ENCODE measurements around the gene MYO1F.

GRCh38 chr19:8617984-8618383, 40.7 kb upstream of the MYO1F start:
- TF ChIP-seq CTCF (IDR thresholded peaks at IDR 0.05; ENCODE audit: borderline replicate concordance, extremely low read depth, low read length, poor library complexity, severe bottlenecking), result no peak
- TF ChIP-seq EZH2 (IDR thresholded peaks at IDR 0.05; ENCODE audit: borderline replicate concordance, low read depth, low read length, severe bottlenecking), result no peak

Data from DND-41 (cell line).